22Rv1 (cell line): ENCODE data around the gene SPIRE1.

Experiments
- ZFX ChIP-seq: fragments of 450-650 bp; IDR thresholded peaks from 2 replicates; pipeline ENCODE4 v1.6.1; 2017; ENCODE audit warnings: antibody characterized with exemption, borderline replicate concordance
- TF ChIP-seq, protein P1 (sequence below): fragments of 450-650 bp; IDR thresholded peaks from 2 replicates; pipeline ENCODE4 v1.5.1; 2017; ENCODE audit warnings: mild to moderate bottlenecking

- TF ChIP-seq, protein P1, sequence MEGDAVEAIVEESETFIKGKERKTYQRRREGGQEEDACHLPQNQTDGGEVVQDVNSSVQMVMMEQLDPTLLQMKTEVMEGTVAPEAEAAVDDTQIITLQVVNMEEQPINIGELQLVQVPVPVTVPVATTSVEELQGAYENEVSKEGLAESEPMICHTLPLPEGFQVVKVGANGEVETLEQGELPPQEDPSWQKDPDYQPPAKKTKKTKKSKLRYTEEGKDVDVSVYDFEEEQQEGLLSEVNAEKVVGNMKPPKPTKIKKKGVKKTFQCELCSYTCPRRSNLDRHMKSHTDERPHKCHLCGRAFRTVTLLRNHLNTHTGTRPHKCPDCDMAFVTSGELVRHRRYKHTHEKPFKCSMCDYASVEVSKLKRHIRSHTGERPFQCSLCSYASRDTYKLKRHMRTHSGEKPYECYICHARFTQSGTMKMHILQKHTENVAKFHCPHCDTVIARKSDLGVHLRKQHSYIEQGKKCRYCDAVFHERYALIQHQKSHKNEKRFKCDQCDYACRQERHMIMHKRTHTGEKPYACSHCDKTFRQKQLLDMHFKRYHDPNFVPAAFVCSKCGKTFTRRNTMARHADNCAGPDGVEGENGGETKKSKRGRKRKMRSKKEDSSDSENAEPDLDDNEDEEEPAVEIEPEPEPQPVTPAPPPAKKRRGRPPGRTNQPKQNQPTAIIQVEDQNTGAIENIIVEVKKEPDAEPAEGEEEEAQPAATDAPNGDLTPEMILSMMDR, result no peak
- TF ChIP-seq ZFX, result no peak
Measured at GRCh38 chr18:12408247-12408869, 249.5 kb downstream of the SPIRE1 start.
